Measurements from ENCODE around the gene PPP1R27.

- no peak for TF ChIP-seq CTCF (IDR thresholded peaks at IDR 0.05)
- TF ChIP-seq EP300 (IDR thresholded peaks at IDR 0.05) = no peak
- TF ChIP-seq POLR2A (IDR thresholded peaks at IDR 0.05) = no peak
Measured at GRCh38 chr17:81805707-81806460, 29.0 kb downstream of the PPP1R27 start.

All from ovary (tissue), 3 donors.